ENCODE measurements around the gene HSPB6.
"Not testable (repeated sequence)": the region's sequence is repeated elsewhere in the genome, so short reads cannot be mapped to it uniquely, and the experiment has no call there.

HSPB6 gene

DNA sequence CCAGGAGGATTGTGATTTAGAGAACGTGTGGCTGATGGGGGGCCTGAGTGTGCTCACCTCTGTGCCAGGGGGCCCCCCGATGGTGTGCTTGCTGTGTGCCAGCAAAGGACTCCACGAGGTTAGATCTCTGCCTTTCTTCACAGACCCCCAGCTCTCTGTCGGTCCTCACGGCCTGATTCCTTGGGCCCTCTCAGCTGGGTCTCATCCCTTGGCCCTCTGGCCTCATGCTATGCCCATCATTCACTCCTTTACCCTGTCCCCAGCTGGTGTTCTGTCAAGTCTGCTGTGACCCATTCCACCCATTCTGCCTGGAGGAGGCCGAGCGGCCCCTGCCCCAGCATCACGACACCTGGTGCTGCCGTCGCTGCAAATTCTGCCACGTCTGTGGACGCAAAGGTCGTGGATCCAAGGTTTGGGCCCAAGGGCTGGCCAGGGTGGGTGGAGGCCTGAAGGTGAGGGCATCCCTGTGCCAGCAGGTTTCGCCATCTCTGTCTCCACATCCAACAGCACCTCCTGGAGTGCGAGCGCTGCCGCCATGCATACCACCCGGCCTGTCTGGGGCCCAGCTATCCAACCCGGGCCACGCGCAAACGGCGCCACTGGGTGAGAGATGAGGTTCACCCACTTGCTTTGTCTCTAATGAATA, 31.5 kb downstream of the HSPB6 start:
- Histone ChIP-seq H3K27me3 (ENCODE audit: insufficient read depth, low read length, poor library complexity, severe bottlenecking) (no peaks in the 10 kb centered on the region), H3K9me3 (ENCODE audit: insufficient read depth, low read depth, low read length) (no peaks in the 10 kb centered on the region), H3F3A (ENCODE audit: low read depth) (no peaks in the 10 kb centered on the region), H3K9ac (ENCODE audit: low read depth, low read length, poor library complexity, severe bottlenecking) (no peak overlapping the region), H3K9me2 (replicated peaks; ENCODE audit: low read depth, low read length) (no peaks in the 10 kb centered on the region), H3K36me3 (ENCODE audit: insufficient read depth, low read length) (peaks cover 83% of the 10 kb centered on the region; the same call in 1 of the 2 replicates), H4K20me1 (ENCODE audit: insufficient read depth, low read length, poor library complexity, severe bottlenecking) (peaks cover 6% of the 10 kb centered on the region), H2AFZ (ENCODE audit: low read length) (no peak overlapping the region), H3K4me2 (ENCODE audit: low read depth, low read length, poor library complexity, severe bottlenecking) (no peak overlapping the region), H3K79me2 (ENCODE audit: insufficient read depth, low read length) (peaks cover 19% of the 10 kb centered on the region), H3K4me1 (ENCODE audit: insufficient read depth, low read length, poor library complexity, severe bottlenecking) (no peaks in the 10 kb centered on the region), H3K4me3 (ENCODE audit: low read length, poor library complexity, severe bottlenecking) (no peak overlapping the region)
- no peak for TF ChIP-seq EZH2phosphoT487 (IDR thresholded peaks at IDR 0.05; ENCODE audit: borderline replicate concordance)
- TF ChIP-seq, protein P1, sequence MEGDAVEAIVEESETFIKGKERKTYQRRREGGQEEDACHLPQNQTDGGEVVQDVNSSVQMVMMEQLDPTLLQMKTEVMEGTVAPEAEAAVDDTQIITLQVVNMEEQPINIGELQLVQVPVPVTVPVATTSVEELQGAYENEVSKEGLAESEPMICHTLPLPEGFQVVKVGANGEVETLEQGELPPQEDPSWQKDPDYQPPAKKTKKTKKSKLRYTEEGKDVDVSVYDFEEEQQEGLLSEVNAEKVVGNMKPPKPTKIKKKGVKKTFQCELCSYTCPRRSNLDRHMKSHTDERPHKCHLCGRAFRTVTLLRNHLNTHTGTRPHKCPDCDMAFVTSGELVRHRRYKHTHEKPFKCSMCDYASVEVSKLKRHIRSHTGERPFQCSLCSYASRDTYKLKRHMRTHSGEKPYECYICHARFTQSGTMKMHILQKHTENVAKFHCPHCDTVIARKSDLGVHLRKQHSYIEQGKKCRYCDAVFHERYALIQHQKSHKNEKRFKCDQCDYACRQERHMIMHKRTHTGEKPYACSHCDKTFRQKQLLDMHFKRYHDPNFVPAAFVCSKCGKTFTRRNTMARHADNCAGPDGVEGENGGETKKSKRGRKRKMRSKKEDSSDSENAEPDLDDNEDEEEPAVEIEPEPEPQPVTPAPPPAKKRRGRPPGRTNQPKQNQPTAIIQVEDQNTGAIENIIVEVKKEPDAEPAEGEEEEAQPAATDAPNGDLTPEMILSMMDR (conservative IDR thresholded peaks at IDR 0.05; ENCODE audit: low read length), result no peak

DNA sequence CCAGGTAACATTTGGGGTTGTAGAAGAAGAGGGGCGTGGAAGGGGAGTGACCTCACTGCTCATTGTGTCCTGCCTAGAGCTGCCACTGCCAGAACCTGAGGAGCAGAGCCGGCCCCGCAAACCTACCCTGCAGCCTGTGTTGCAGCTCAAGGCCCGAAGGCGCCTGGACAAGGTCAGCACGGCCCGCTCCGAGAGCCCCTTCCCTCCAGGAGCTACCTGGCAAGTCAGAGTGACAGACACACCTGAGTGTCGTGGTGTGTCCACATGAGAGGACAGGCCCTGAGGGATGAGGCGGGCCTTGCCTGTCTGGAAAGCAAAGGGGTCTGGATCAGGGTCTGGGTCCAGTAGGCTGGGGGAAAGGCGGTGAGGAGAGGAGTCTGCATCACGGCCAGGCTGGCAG, 32.3 kb downstream of the HSPB6 start:
- Histone ChIP-seq H3K27me3 (ENCODE audit: insufficient read depth, low read length, poor library complexity, severe bottlenecking) (no peaks in the 10 kb centered on the region), H3K36me3 (ENCODE audit: insufficient read depth, low read length) (peaks cover 75% of the 10 kb centered on the region; the same call in 1 of the 2 replicates), H3K4me3 (ENCODE audit: low read length, poor library complexity, severe bottlenecking) (no peak overlapping the region), H3K9ac (ENCODE audit: low read depth, low read length, poor library complexity, severe bottlenecking) (no peak overlapping the region), H3K79me2 (ENCODE audit: insufficient read depth, low read length) (peaks cover 27% of the 10 kb centered on the region), H2AFZ (ENCODE audit: low read length) (no peak overlapping the region), H3K9me3 (ENCODE audit: insufficient read depth, low read depth, low read length) (no peaks in the 10 kb centered on the region), H3K4me2 (ENCODE audit: low read depth, low read length, poor library complexity, severe bottlenecking) (no peak overlapping the region), H3F3A (ENCODE audit: low read depth) (no peaks in the 10 kb centered on the region), H4K20me1 (ENCODE audit: insufficient read depth, low read length, poor library complexity, severe bottlenecking) (peaks cover 13% of the 10 kb centered on the region), H3K4me1 (ENCODE audit: insufficient read depth, low read length, poor library complexity, severe bottlenecking) (peaks cover 3% of the 10 kb centered on the region), H3K9me2 (replicated peaks; ENCODE audit: low read depth, low read length) (no peaks in the 10 kb centered on the region)
- no peak for TF ChIP-seq EZH2phosphoT487 (IDR thresholded peaks at IDR 0.05; ENCODE audit: borderline replicate concordance)
- TF ChIP-seq, protein P1 (conservative IDR thresholded peaks at IDR 0.05; ENCODE audit: low read length), result no peak

DNA sequence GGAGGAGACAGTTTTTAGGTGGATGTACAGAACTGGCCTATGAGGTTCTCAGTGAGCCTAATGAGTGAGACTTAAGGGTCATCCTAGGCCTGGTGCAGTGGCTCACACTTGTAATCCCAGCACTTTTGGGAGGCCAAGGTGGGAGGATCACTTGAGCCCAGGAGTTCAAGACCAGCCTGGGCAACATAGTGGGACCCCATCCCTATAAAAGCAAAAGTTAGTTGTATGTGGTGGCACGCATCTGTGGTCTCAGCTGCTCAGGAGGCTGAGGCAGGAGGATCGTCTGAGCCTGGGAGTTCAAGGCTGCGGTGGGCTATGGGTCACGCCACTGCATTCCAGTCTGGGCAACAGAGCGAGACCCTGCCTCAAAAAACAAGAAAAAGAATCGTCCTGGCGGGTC, 32.7 kb downstream of the HSPB6 start:
- H3K36me3 ChIP-seq (ENCODE audit: insufficient read depth, low read length), result peaks cover 71% of the 10 kb centered on the region; the same call in 1 of the 2 replicates
- not testable (repeated sequence) for H3F3A ChIP-seq (ENCODE audit: low read depth); H3K9me2 ChIP-seq (replicated peaks; ENCODE audit: low read depth, low read length); H3K9ac ChIP-seq (ENCODE audit: low read depth, low read length, poor library complexity, severe bottlenecking); H3K4me1 ChIP-seq (ENCODE audit: insufficient read depth, low read length, poor library complexity, severe bottlenecking); H3K27me3 ChIP-seq (ENCODE audit: insufficient read depth, low read length, poor library complexity, severe bottlenecking); H3K4me3 ChIP-seq (ENCODE audit: low read length, poor library complexity, severe bottlenecking); H2AFZ ChIP-seq (ENCODE audit: low read length); H3K9me3 ChIP-seq (ENCODE audit: insufficient read depth, low read depth, low read length); H3K4me2 ChIP-seq (ENCODE audit: low read depth, low read length, poor library complexity, severe bottlenecking)
- H3K79me2 ChIP-seq (ENCODE audit: insufficient read depth, low read length), result peaks cover 32% of the 10 kb centered on the region
- H4K20me1 ChIP-seq (ENCODE audit: insufficient read depth, low read length, poor library complexity, severe bottlenecking), result peaks cover 17% of the 10 kb centered on the region

DNA sequence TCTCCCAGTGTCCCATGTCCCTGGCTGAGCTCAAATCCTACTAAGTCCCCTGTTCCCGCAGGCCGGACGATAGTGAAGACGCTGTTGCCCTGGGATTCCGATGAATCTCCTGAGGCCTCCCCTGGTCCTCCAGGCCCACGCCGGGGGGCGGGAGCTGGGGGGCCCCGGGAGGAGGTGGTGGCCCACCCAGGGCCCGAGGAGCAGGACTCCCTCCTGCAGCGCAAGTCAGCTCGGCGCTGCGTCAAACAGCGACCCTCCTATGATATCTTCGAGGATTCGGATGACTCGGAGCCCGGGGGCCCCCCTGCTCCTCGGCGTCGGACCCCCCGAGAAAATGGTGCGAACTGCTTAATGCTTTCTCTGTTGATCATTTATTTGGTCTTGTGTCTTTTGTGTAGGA, 33.2 kb downstream of the HSPB6 start:
- TF ChIP-seq, protein P1 (conservative IDR thresholded peaks at IDR 0.05; ENCODE audit: low read length), result no peak
- no peak for TF ChIP-seq EZH2phosphoT487 (IDR thresholded peaks at IDR 0.05; ENCODE audit: borderline replicate concordance)
- peaks cover 11% of the 10 kb centered on the region for H3K4me1 ChIP-seq (ENCODE audit: insufficient read depth, low read length, poor library complexity, severe bottlenecking)
- H3F3A ChIP-seq (ENCODE audit: low read depth), result no peaks in the 10 kb centered on the region
- no peak overlapping the region for H3K9ac ChIP-seq (ENCODE audit: low read depth, low read length, poor library complexity, severe bottlenecking)
- H3K9me2 ChIP-seq (replicated peaks; ENCODE audit: low read depth, low read length), result no peaks in the 10 kb centered on the region
- H3K4me3 ChIP-seq (ENCODE audit: low read length, poor library complexity, severe bottlenecking), result no peak overlapping the region
- H2AFZ ChIP-seq (ENCODE audit: low read length), result no peak overlapping the region
- H3K79me2 ChIP-seq (ENCODE audit: insufficient read depth, low read length), result peaks cover 36% of the 10 kb centered on the region
- peaks cover 66% of the 10 kb centered on the region; the same call in 1 of the 2 replicates for H3K36me3 ChIP-seq (ENCODE audit: insufficient read depth, low read length)
- H3K27me3 ChIP-seq (ENCODE audit: insufficient read depth, low read length, poor library complexity, severe bottlenecking), result no peaks in the 10 kb centered on the region
- H4K20me1 ChIP-seq (ENCODE audit: insufficient read depth, low read length, poor library complexity, severe bottlenecking), result peaks cover 22% of the 10 kb centered on the region
- H3K9me3 ChIP-seq (ENCODE audit: insufficient read depth, low read depth, low read length), result no peaks in the 10 kb centered on the region
- no peak overlapping the region for H3K4me2 ChIP-seq (ENCODE audit: low read depth, low read length, poor library complexity, severe bottlenecking)
